Renal cortex interstitium (tissue), 15 donors: ENCODE measurements around the gene PGM2L1. TPM values are rescaled to one million over a fixed set of nuclear protein-coding genes. Genes with fewer than 3 reads are reported as not detected.
"Not testable (repeated sequence)": the region's sequence is repeated elsewhere in the genome, so short reads cannot be mapped to it uniquely, and the experiment has no call there.

Experiments
- DNase-seq, 11 donors: peaks; one replicate each; pipeline ENCODE4 v3.0.0-alpha.2; 2013; ENCODE audit warnings: low read depth in 9 of 11, low spot score in 4 of 11; ENCODE audit errors: extremely low read depth in 1 of 11
- long read RNA-seq, 16 experiments: transcript quantifications; one replicate each; lab custom pipeline, GENCODE V29; 2026
- polyA plus RNA-seq, 3 donors: library from polyadenylated mRNA; unstranded; fragments of 120-200 nt; gene quantifications; one replicate each; pipeline ENCODE4 v1.2.1, GENCODE V29; 2013; ENCODE audit not compliant: insufficient read length in 3 of 3

The PGM2L1 gene
- polyA plus RNA-seq, result 1 to 10 TPM; 3.4 to 4.1 (median 4.1) TPM
- long read RNA-seq, donor 1, full-length matches to known transcripts, result 2 of 2 reads
- long read RNA-seq, donor 1, partial matches to known transcripts, result 0 of 2 reads
- long read RNA-seq, donor 1, other reads (novel, unspliced or antisense), result 0 of 2 reads
- long read RNA-seq, donor 2, result 0 reads
- long read RNA-seq, donor 3, full-length matches to known transcripts, result 1 of 1 reads
- long read RNA-seq, donor 3, partial matches to known transcripts, result 0 of 1 reads
- long read RNA-seq, donor 3, other reads (novel, unspliced or antisense), result 0 of 1 reads
- long read RNA-seq, donor 4, full-length matches to known transcripts, result 1 of 7 reads
- long read RNA-seq, donor 4, partial matches to known transcripts, result 0 of 7 reads
- long read RNA-seq, donor 4, other reads (novel, unspliced or antisense), result 6 of 7 reads
- long read RNA-seq, donor 5, result 0 reads
- long read RNA-seq, donor 6, partial matches to known transcripts, result 0 of 1 reads
- long read RNA-seq, donor 6, other reads (novel, unspliced or antisense), result 0 of 1 reads
- long read RNA-seq, donor 7, result 0 reads
- long read RNA-seq, donor 8, full-length matches to known transcripts, result 3 of 3 reads
- long read RNA-seq, donor 8, partial matches to known transcripts, result 0 of 3 reads
- long read RNA-seq, donor 8, other reads (novel, unspliced or antisense), result 0 of 3 reads
- long read RNA-seq, donor 9, full-length matches to known transcripts, result 2 of 2 reads
- long read RNA-seq, donor 9, partial matches to known transcripts, result 0 of 2 reads
- long read RNA-seq, donor 9, other reads (novel, unspliced or antisense), result 0 of 2 reads
- long read RNA-seq, donor 10, full-length matches to known transcripts, result 1 of 1 reads
- long read RNA-seq, donor 10, partial matches to known transcripts, result 0 of 1 reads
- long read RNA-seq, donor 10, other reads (novel, unspliced or antisense), result 0 of 1 reads
- long read RNA-seq, donor 11, full-length matches to known transcripts, result 2 of 2 reads
- long read RNA-seq, donor 11, partial matches to known transcripts, result 0 of 2 reads
- long read RNA-seq, donor 11, other reads (novel, unspliced or antisense), result 0 of 2 reads
- long read RNA-seq, donor 12, result 0 reads
- long read RNA-seq, donor 13, result 0 reads
- long read RNA-seq, donor 14, result 0 reads
- long read RNA-seq, donor 15, result 0 reads
- long read RNA-seq, donor 16, full-length matches to known transcripts, result 2 of 2 reads
- long read RNA-seq, donor 16, partial matches to known transcripts, result 0 of 2 reads
- long read RNA-seq, donor 16, other reads (novel, unspliced or antisense), result 0 of 2 reads

- peak; percentile 89 to 98 (median 95) for DNase-seq
These were observed at the start of gene PGM2L1 for GRCh38 chr11:74398244-74399159. PGM2L1 (minus strand) TSS chr11:74398433; CDS start chr11:74398161, 272 bp downstream.

- DNase-seq, result no peak
These were observed 49.5 kb upstream of the PGM2L1 start for GRCh38 chr11:74447720-74448119.

- DNase-seq, result no peak
These were observed 48.3 kb upstream of the PGM2L1 start for GRCh38 chr11:74446532-74446938.

GRCh38 chr11:74444173-74444826 lies 46.1 kb upstream of the PGM2L1 start:
- DNase-seq, result no peak

GRCh38 chr11:74443071-74443864 lies 45.0 kb upstream of the PGM2L1 start:
- no peak for DNase-seq

- DNase-seq, result no peak
These were observed 44.4 kb upstream of the PGM2L1 start for GRCh38 chr11:74442636-74443035.

- DNase-seq, result no peak
These were observed 40.4 kb upstream of the PGM2L1 start for GRCh38 chr11:74438681-74439080.

GRCh38 chr11:74437441-74438042 lies 39.3 kb upstream of the PGM2L1 start:
- DNase-seq, result no peak

GRCh38 chr11:74434528-74434927 lies 36.3 kb upstream of the PGM2L1 start:
- no peak for DNase-seq

- DNase-seq, result no peak
These were observed 31.0 kb upstream of the PGM2L1 start for GRCh38 chr11:74429205-74429604.

- no peak for DNase-seq
These were observed 29.2 kb upstream of the PGM2L1 start for GRCh38 chr11:74427384-74427886.

- no peak for DNase-seq
These were observed 26.9 kb upstream of the PGM2L1 start for GRCh38 chr11:74425100-74425499.

GRCh38 chr11:74418509-74418895 lies 20.3 kb upstream of the PGM2L1 start:
- no peak for DNase-seq

GRCh38 chr11:74417860-74418508 lies 19.8 kb upstream of the PGM2L1 start:
- peak in 1 of 11 donors; percentile 5 for DNase-seq

GRCh38 chr11:74417379-74417804 lies 19.2 kb upstream of the PGM2L1 start:
- peak in 8 of 11 donors; percentile 15 to 63 (median 29) for DNase-seq

GRCh38 chr11:74416974-74417373 lies 18.7 kb upstream of the PGM2L1 start:
- DNase-seq, result not testable (repeated sequence)
